Ishikawa (cell line): Measurements from ENCODE around the gene EFHB.

Experiments
- CEBPB ChIP-seq: IDR thresholded peaks from 2 replicates; pipeline ENCODE4 v1.6.1; 2012
- CREB1 ChIP-seq: IDR thresholded peaks from 2 replicates; pipeline ENCODE4 v1.6.1; 2012; ENCODE audit warnings: low read depth
- EGR1 ChIP-seq: IDR thresholded peaks from 2 replicates; pipeline ENCODE4 v1.6.1; 2012
- EP300 ChIP-seq: IDR thresholded peaks from 2 replicates; pipeline ENCODE4 v1.6.1; 2012; ENCODE audit warnings: borderline replicate concordance
- MAX ChIP-seq: IDR thresholded peaks from 2 replicates; pipeline ENCODE4 v1.6.1; 2012
- RAD21 ChIP-seq: IDR thresholded peaks from 2 replicates; pipeline ENCODE4 v1.6.1; 2012; ENCODE audit warnings: low read depth
- REST ChIP-seq: IDR thresholded peaks from 2 replicates; pipeline ENCODE4 v1.6.1; 2012; ENCODE audit warnings: low read depth, mild to moderate bottlenecking
- TEAD4 ChIP-seq: IDR thresholded peaks from 2 replicates; pipeline ENCODE4 v1.6.1; 2012
- USF1 ChIP-seq: IDR thresholded peaks from 2 replicates; pipeline ENCODE4 v1.6.1; 2012
- YY1 ChIP-seq: IDR thresholded peaks from 2 replicates; pipeline ENCODE4 v1.6.1; 2012; ENCODE audit warnings: low read depth

- no peak for TF ChIP-seq CREB1
- TF ChIP-seq REST = no peak
- TF ChIP-seq EP300 = no peak
- no peak for TF ChIP-seq RAD21
- no peak for TF ChIP-seq USF1
- no peak for TF ChIP-seq CEBPB
- no peak for TF ChIP-seq MAX
- no peak for TF ChIP-seq YY1
- no peak for TF ChIP-seq TEAD4
- no peak for TF ChIP-seq EGR1
These were observed 47.6 kb downstream of the EFHB start for GRCh38 chr3:19886404-19886803.
